Ovary (tissue), 3 donors: Measurements from ENCODE around the gene MGAT4C.

Source experiments
- EP300 ChIP-seq: sonication (generic); formaldehyde crosslinking; IDR thresholded peaks from one replicate; pipeline ENCODE4 v1.6.1; 2017; ENCODE audit warnings: antibody characterized with exemption
- POLR2A ChIP-seq: fragments of 450-650 bp; IDR thresholded peaks from one replicate; pipeline ENCODE4 v1.6.1; 2017; ENCODE audit warnings: antibody characterized with exemption, mild to moderate bottlenecking, moderate library complexity
- TF ChIP-seq, protein P1 (sequence below), 3 donors: fragments of 450-650 bp in 2 of 3; fragments of 200-600 bp in 1 of 3; IDR thresholded peaks; one replicate each; pipeline versions ENCODE4 v1.5.1 to v1.8.0; 2016 to 2022; ENCODE audit warnings: antibody characterized with exemption in 3 of 3, mild to moderate bottlenecking in 1 of 3
- donor health status: DM: no; HTN: no; CAD: no.

GRCh38 chr12:86265329-86265695 is 9.1 kb upstream of the MGAT4C start:
- TF ChIP-seq, protein P1, sequence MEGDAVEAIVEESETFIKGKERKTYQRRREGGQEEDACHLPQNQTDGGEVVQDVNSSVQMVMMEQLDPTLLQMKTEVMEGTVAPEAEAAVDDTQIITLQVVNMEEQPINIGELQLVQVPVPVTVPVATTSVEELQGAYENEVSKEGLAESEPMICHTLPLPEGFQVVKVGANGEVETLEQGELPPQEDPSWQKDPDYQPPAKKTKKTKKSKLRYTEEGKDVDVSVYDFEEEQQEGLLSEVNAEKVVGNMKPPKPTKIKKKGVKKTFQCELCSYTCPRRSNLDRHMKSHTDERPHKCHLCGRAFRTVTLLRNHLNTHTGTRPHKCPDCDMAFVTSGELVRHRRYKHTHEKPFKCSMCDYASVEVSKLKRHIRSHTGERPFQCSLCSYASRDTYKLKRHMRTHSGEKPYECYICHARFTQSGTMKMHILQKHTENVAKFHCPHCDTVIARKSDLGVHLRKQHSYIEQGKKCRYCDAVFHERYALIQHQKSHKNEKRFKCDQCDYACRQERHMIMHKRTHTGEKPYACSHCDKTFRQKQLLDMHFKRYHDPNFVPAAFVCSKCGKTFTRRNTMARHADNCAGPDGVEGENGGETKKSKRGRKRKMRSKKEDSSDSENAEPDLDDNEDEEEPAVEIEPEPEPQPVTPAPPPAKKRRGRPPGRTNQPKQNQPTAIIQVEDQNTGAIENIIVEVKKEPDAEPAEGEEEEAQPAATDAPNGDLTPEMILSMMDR (IDR thresholded peaks at IDR 0.05): no peak
- no peak for TF ChIP-seq EP300
- TF ChIP-seq POLR2A: no peak
